ENCODE measurements around the gene CCL24.
"Not testable (repeated sequence)": the region's sequence is repeated elsewhere in the genome, so short reads cannot be mapped to it uniquely, and the experiment has no call there.

Gene CCL24

GRCh38 chr7:75836798-75837197 is 23.2 kb upstream of the CCL24 start:
- POLR2A ChIA-PET: no interaction called here
- CTCF ChIA-PET: no interaction called here
- DNase-seq (ENCODE audit: low read depth, low spot score): no peak
- H3K4me3 ChIP-seq (ENCODE audit: low read depth, low read length): no peak overlapping the region
- TF ChIP-seq CTCF (IDR thresholded peaks at IDR 0.05; ENCODE audit: insufficient read depth, low read length, missing control alignments): no peak

- ChIA-PET CTCF (interaction anchor here (1.0 kb wide), 1 partner anchor 184 kb away, joined by 3 read pairs; no protein-coding TSS in a partner anchor), POLR2A (no interaction called here)
- DNase-seq (ENCODE audit: low read depth, low spot score): no peak
- no peak for TF ChIP-seq CTCF (IDR thresholded peaks at IDR 0.05; ENCODE audit: insufficient read depth, low read length, missing control alignments)
- no peak overlapping the region for H3K4me3 ChIP-seq (ENCODE audit: low read depth, low read length)
These were observed 22.2 kb upstream of the CCL24 start for GRCh38 chr7:75835688-75836285.

- POLR2A ChIA-PET; DNase-seq (ENCODE audit: low read depth, low spot score): not testable (repeated sequence)
These were observed 20.1 kb upstream of the CCL24 start for GRCh38 chr7:75833662-75834061.

GRCh38 chr7:75830978-75831377 is 17.4 kb upstream of the CCL24 start:
- POLR2A ChIA-PET: interaction anchor here (0.5 kb wide), 1 partner anchor 12 kb away, joined by 6 read pairs; no protein-coding TSS in a partner anchor

More at GRCh38 chr7:75833662-75834061, 20.1 kb upstream of the CCL24 start:
- CTCF ChIA-PET: interaction anchor here (0.7 kb wide), 1 partner anchor 187 kb away, joined by 3 read pairs; no protein-coding TSS in a partner anchor
- H3K4me3 ChIP-seq (ENCODE audit: low read depth, low read length): not testable (repeated sequence)

GRCh38 chr7:75829656-75830055 is 16.1 kb upstream of the CCL24 start:
- POLR2A ChIA-PET; H3K4me3 ChIP-seq (ENCODE audit: low read depth, low read length); CTCF ChIA-PET; DNase-seq (ENCODE audit: low read depth, low spot score): not testable (repeated sequence)

More at GRCh38 chr7:75830978-75831377, 17.4 kb upstream of the CCL24 start:
- H3K4me3 ChIP-seq (ENCODE audit: low read depth, low read length): no peak overlapping the region
- no peak for TF ChIP-seq CTCF (IDR thresholded peaks at IDR 0.05; ENCODE audit: insufficient read depth, low read length, missing control alignments)
- CTCF ChIA-PET: no interaction called here
- no peak for DNase-seq (ENCODE audit: low read depth, low spot score)

GRCh38 chr7:75823198-75823910 is 9.7 kb upstream of the CCL24 start:
- no peak overlapping the region for H3K4me3 ChIP-seq (ENCODE audit: low read depth, low read length)
- no peak for DNase-seq (ENCODE audit: low read depth, low spot score)
- CTCF ChIA-PET: no interaction called here
- POLR2A ChIA-PET: no interaction called here
- TF ChIP-seq CTCF (IDR thresholded peaks at IDR 0.05; ENCODE audit: insufficient read depth, low read length, missing control alignments): no peak

GRCh38 chr7:75820688-75821087 is 7.1 kb upstream of the CCL24 start:
- no peak overlapping the region for H3K4me3 ChIP-seq (ENCODE audit: low read depth, low read length)
- no peak for TF ChIP-seq CTCF (IDR thresholded peaks at IDR 0.05; ENCODE audit: insufficient read depth, low read length, missing control alignments)
- no peak for DNase-seq (ENCODE audit: low read depth, low spot score)
- CTCF ChIA-PET: no interaction called here
- POLR2A ChIA-PET: no interaction called here

All from AG04449 (cell line).